Spleen (tissue), 7 donors: ENCODE results near the gene FAM219B.
A peak's percentile ranks its signal among the peaks of the same experiment; 100 is the strongest.

Experiments
- CTCF ChIP-seq, 11 experiments: fragments of 200-600 bp in 7 of 11; fragments of 450-650 bp in 4 of 11; sonication (generic) in 4 of 11; IDR thresholded peaks in 8 of 11; conservative IDR thresholded peaks in 3 of 11; 1 replicate in 7 of 11; 2 replicates in 4 of 11; pipeline versions ENCODE4 v1.4.0 to v1.8.0; 2016 to 2021; ENCODE audit warnings: antibody characterized with exemption in 11 of 11, inconsistent platforms in 4 of 11, mild to moderate bottlenecking in 1 of 11
- POLR2A ChIP-seq, 3 donors: fragments of 450-650 bp; IDR thresholded peaks; one replicate each; pipeline ENCODE4 v1.5.1; 2017; ENCODE audit warnings: antibody characterized with exemption in 3 of 3, mild to moderate bottlenecking in 1 of 3
- POLR2AphosphoS5 ChIP-seq, 3 donors: sonication (generic); formaldehyde crosslinking; IDR thresholded peaks; one replicate each; pipeline ENCODE4 v1.5.1; 2017; ENCODE audit warnings: antibody characterized with exemption in 3 of 3
- donor health status: DM: no; HTN: no; CAD: no; lungs with moderate emphysema.
- donor health status: DM: no; HTN: no; CAD: no.
- donor health status: DM: no; HTN: no; CAD: no.

GRCh38 chr15:74906450-74907162 is at the start of gene FAM219B:
- TF ChIP-seq POLR2AphosphoS5 (IDR thresholded peaks at IDR 0.05) (peak; percentile 87 to 91 (median 91)), CTCF (IDR thresholded peaks at IDR 0.05 in 8 of 11, conservative IDR thresholded peaks at IDR 0.05 in 3 of 11) (peak in 3 of 11 experiments; percentile 9 to 18 (median 12)), POLR2A (IDR thresholded peaks at IDR 0.05) (peak in 1 of 3 donors; percentile 13)
